ENCODE data around the gene LAMA2.

LAMA2 gene

DNA sequence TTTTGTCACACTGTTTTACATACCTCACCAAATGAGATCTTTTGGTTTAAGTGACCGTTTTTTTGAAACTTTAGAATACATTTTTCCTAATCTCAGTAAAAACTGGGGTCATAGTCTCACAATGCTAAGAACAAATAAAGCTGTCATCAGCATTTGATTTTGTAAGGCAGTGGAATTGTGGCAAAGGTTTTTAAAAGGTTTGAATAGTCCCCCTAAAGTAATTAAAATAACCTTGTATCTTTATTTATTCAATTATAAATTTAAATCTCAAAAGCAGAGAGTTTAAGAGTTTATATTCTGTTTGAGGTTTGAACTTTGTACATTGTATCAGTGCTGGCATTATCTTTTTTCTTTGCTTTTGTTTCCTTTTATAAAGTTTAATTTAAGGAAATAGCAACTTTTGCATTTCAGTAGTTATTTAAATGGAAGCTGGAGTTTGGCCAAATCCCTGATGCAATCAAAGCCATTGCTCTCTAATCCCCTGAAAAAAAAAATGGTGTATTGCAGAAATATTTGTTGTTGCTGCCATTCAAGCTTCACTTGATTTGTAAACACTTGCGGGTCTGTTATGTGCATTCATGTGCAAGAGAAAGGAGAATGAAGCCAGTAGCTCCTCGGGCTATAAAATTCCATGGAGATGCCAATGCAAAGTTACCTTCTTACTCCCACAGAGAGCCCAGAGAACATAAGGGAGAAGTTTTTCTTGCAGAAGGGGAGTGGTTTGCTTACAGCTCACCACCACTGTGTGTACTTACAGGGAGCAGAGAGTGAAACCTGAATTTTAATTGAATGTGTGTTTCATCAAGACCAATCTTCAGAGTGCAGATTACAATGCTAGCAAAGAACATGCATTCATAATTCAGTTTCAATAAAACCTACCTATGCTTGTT lies 435.2 kb downstream of the LAMA2 start:
- peak; percentile 95 for DNase-seq (ENCODE audit: low read depth)

DNA sequence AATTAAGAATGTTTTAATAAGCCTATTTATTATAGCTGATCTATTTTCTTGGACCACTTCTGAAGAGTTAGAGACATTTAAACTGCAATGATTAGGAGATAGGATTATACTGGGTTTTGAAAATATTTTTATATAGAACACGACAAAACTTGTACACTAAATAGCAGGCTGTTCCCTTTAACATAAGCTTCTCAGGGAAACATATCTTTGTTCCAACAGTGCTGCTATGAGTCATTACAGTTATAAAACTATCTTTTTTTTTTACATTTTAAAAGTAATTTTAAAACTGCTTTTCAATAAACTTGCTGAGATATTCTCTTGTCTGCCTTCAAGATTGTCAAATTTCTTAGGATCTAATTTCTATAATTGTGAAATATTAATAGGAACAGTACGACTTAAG lies 438.0 kb downstream of the LAMA2 start:
- no peak for DNase-seq (ENCODE audit: low read depth)

DNA sequence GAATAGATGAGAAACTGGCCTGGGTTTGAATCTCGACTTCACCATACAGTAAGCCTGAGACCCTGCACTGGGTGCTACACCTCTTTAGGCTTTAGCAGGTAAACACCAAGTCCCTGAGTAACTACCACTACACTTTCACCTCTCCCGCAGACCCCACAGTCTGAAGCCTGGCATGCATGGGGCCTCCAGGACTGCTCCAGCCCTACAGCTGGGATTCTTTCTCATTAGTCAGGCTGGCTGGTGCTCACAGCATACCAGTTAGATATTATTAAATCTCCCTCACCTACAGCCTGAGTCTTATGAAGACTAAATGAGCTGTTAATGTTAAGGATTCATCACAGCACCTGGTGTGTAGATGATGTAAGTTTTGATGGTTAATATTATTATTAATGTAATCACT lies 438.4 kb downstream of the LAMA2 start:
- DNase-seq (ENCODE audit: low read depth) = no peak

DNA sequence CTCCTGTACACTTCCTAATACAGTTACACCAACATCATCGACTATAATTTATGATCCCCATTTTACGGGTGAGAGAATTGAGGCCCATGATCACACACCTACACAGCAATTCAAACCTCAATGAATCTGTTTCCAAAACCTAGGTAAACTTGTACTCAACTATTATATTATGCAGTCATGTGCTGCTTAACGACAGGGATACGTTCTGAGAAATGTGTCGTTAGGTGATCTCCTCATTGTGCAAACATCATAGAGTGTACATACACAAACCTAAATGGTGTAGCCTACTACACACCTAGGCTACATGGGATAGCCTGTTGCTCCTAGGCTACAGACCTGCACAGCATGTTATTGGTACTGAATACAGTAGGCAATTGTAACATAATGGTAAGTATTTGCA lies 441.4 kb downstream of the LAMA2 start:
- no peak for DNase-seq (ENCODE audit: low read depth)

DNA sequence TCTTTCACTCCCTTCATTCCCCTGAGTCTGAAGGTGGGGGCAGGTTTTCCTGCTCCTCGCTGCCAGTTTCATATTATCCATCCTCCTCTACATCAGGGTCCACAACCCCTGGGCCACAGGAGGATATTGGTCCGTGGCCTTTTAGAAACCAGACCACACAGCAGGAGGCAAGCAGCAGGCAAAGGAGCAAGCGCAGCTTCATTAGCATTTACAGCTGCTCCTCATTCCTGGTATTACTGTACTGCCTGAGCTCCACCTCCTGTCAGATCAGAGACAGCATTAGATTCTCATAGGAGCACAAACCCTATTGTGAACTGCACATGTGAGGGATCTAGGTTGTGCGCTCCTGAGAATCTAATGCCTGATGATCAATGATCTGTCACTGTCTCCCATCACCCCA lies 446.7 kb downstream of the LAMA2 start:
- no peak for DNase-seq (ENCODE audit: low read depth)

DNA sequence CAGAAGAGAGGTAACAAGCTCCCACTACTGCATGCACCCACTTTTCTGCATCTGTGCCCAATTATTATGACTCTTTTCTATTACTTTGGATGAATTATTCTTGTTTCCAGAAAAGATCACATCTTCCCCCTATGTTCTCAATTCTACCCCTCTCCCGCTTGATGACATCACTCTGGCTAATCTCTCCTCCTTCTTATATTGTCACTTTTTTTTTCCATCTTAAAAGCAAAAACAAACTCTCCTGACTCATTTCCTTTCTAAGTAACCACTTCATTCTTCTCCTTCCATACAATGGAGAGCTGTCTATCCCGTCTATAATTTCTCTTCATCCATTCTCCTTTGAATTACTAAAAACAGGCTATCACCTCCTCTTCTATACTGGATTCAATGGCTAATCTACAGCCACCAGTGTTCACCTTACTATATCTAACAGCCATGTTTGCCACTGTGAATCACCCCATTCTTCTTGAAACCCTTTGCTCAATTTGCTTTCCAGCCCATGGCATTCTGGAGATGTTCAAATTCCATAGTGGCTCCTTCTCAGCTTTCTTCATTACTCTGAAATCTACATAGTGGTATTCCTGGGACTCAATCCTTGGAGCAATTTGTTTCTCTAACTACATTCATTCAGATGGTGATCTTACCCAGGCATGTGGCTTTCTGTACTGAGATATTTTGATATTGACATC lies 448.7 kb downstream of the LAMA2 start:
- no peak for DNase-seq (ENCODE audit: low read depth)

DNA sequence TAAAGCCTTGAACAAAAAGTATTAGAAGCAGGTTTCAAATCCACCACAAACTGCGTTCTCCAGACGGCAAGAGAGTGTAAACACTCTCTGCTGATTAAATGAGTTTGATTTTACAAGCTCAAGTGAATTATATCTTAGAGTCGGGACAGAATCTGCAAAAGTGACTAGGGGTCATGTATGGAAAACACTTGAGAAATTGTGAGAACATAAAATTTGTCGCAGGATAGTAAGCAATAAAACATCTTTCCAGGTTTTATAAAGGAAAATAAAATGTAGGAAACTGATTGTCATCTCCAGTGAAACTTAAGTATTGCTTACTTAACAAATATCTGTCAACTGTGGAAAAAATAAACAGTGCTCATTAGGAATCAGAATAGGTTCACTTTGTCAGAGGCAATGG lies 452.9 kb downstream of the LAMA2 start:
- no peak for DNase-seq (ENCODE audit: low read depth)

DNA sequence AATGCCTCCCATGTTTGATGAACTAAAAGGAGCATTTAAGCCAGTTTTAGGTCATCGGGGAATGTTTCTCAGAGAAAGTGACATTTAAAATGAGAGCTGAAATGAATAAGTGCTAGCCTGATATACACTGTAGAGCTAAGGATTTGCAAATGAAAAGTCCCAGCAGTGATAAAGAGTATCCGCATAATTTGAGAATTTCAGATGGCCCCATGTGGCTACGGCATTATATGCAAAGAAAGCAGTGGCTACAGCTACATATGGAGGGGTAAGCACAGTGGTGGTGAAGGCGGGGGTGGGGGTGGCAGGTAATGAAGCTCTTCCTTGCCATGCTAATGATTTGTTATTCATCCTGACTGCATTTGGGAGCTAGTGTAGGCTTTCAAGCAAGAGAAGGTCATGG lies 455.7 kb downstream of the LAMA2 start:
- no peak for DNase-seq (ENCODE audit: low read depth)

DNA sequence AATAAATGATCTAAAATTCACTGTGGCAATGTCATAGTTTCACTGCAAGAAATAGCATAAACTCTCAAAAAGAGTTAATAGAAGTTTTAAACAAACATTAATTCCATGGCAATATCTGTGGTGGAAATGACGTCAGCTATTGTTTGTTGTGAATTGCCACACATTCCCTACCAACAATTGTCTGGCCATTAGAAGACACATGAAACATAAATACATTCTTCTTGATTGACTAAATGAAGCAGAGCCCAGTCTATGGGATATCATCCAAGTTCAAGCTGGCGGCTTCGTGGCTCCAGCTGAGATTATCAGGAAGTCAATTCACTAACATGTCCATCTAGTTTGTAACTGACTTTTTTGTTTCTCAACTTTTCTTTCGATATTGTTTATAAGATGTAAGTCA lies 458.0 kb downstream of the LAMA2 start:
- DNase-seq (ENCODE audit: low read depth) = peak; percentile 98

DNA sequence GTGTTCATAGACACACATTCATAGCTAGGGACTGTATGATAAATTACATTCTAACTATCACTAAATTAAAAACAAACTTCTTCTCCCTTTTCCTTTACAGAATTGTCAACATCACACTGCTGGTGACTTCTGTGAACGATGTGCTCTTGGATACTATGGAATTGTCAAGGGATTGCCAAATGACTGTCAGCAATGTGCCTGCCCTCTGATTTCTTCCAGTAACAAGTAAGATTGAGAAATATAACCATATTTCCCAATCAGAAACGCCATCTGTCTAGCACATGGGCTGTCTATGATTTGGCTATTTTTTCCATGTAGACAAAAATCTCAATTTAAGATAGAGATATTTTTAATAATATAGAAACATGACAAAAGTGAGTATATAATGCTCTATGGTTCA lies 459.3 kb downstream of the LAMA2 start:
- peak; percentile 95 for DNase-seq (ENCODE audit: low read depth)

DNA sequence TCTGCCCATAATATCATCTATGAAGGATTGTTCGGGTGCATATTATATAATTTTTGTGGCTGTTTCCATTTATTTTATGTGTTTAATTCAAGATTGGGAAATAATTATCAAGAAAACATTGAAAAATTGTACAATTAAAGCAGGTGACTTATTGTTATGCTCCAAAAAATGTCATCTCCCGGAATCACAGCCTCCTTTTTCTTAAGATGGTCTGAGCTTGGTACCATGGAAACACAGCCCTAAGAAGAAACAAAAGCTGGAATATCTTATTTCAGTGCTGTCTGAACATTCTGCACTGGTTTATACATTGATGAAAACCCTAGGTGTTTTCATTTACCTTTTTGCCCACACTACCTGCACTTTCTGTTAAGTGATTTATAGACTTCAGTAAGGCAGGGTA lies 459.9 kb downstream of the LAMA2 start:
- peak; percentile 41 for DNase-seq (ENCODE audit: low read depth)

DNA sequence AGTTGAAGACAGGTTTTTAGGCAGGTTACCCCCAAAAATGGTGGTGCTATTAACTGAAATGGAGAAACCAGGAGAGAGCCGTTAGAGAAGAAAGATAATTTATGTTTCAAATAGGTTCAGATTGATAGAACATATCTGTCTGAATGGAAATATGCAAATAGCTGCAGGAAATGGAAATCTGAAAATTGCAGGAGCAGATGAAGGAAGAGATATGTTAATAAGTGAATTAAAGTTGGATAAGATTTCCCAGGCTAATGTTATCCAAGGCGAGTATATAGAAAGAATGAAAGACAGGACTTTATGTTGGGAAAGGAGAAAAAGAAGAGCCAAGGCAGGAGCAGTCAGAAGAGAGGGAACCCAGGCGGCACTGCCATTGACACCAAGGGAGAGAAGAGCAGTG lies 461.4 kb downstream of the LAMA2 start:
- DNase-seq (ENCODE audit: low read depth) = no peak

DNA sequence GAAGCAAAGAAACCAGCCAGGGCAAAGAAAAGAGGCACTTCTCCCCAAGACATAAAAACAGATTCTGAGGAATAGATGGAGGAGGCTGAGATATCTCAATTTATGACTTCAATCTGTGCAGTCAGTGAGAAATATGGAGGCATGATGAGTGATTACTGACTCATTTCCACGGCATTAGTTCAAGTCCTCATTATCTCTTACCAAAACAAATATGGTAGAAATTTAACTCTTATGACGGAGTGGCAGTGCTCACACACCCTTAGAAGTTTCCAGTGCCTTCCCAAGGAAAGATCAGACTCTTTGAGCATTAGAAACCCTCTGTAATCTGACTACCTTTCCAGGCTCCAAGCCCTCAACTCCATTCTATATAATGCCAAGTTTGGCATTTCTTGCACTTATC lies 463.0 kb downstream of the LAMA2 start:
- no peak for DNase-seq (ENCODE audit: low read depth)

DNA sequence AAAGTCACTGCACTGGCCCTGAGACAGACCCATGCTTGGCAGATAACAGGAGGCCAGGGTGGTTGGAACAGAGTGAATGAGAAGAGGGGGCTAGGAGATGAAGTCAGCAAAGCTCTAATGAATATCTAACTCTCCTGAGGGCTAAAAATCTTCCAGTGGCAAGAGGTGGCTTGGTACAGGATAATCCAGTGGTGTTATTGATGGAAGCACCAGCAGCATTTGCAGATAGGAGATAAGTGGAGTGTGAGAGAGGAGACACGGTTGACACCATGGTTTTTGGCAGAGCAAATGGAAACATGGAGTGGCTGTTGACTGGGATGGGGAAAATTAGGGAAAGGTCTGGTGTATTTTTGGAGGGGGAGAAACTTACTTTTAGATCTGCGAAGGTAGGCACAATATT lies 464.0 kb downstream of the LAMA2 start:
- no peak for DNase-seq (ENCODE audit: low read depth)

DNA sequence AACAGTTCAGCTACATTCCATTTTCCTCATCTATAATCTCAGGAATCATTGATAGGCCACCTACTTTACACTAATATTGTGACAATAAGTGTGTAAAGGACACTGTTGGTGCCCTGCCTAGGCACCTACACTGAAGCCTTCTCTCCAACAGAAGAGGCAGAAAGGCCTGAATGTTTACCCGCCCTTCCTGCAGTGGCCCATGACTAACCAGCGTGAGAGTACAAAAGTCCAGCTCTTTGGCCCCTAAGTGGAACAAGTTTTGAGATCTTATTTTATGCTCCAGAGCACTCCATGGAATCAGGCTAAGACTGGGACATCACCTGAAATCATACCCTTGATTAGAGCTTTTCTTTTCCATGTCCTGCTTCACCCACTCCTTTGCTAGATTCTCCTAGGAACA lies 467.3 kb downstream of the LAMA2 start:
- DNase-seq (ENCODE audit: low read depth) = no peak

DNA sequence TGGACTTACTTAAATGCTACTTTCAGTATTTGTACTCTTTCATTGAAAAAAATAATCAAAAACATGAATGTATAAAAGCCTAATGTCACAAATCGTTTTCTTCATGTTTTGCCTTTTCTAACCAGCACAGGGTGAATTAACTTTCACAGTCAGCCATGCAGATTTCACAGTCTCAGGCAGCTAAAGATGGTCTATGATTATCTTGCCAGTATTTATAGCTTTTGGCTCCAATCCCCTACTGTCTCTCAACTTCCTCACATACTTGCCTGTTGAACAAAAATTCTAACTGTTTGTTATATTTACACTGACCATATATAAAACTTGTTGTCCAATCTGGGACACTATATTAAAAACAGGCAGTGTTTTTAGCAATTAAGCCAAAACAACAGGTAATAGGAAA lies 468.9 kb downstream of the LAMA2 start:
- DNase-seq (ENCODE audit: low read depth) = no peak

DNA sequence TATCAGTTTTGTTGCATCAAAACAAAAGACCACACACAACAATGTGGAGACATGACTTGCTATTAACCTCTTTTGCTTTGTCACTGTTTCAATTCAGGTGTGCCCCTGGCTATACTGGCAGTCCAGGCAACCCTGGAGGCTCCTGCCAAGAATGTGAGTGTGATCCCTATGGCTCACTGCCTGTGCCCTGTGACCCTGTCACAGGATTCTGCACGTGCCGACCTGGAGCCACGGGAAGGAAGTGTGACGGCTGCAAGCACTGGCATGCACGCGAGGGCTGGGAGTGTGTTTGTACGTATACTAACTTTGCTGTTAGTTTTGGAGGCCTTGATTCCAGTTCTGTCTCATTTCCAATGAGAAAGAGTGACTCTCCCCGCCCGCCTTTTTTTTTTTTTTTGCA lies 470.1 kb downstream of the LAMA2 start:
- no peak for DNase-seq (ENCODE audit: low read depth)

DNA sequence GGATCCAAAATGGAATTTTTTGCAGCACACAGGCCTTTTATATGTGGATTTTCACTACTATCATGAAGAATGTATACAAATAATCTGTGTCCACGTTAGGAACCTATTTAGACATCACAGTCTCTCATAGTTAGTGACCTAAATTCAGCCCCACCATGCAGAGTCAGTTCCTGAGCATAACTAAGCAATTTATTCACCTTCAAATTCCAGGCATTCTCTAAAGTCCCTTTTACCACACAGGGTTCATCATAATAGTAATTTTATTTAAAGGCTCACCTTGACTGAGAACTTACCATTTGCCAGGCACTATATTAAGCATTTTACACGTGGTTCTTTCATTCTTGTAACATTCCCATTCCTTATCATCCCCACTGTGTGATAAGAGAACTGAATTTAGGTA lies 473.2 kb downstream of the LAMA2 start:
- DNase-seq (ENCODE audit: low read depth) = no peak

DNA sequence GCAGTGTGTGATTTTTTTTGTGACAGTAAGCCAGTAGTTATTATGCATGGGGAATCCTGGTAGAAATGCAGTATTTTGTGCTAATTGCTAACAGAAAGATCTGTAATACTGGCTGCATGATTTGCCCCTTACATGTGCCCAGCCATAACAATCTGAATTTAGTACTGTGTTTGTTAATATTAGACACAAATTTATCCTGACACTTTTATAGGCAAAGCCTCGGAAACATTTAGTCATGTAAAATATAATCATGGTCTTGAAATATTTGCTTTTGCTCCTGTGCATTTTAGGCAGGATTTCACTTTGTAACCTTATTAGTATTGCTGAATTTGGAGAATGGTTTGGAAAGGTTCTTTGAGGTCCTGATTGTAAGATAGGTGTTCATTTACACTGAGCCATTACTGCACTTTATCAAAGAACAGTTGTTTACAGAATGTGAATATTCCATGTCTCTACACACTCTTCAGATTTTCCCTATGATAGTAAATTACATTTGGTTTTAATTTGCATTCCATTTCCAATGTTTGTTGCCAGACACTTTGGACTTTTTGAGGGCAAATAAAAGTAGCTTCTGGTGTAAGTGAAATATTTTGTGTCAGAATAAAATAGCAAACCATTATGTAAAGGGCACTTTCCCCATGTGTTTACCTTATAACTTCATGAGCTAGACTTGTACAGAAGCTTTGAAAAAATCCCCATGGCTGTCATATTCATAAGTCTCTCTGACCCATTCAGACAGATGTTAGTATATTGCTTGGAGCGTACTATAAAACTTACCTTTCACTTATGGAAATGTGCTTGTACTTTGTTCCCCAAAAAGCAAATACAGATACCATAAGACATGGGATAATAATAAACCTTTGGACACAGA lies 477.1 kb downstream of the LAMA2 start:
- peak; percentile 61 for DNase-seq (ENCODE audit: low read depth)

DNA sequence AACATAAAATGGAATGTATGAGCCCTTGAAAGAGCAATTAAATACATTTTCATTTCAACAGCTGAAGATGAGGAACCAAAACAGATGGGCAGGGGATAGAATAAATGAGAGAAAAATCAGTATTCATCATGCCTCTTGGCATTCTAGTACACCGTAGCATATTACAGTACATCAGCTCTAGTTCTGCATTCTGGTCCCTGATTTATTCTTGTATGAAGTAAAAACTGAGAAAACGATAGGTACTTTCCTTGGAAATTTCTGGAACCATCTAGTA lies 477.7 kb downstream of the LAMA2 start:
- DNase-seq (ENCODE audit: low read depth) = no peak

DNA sequence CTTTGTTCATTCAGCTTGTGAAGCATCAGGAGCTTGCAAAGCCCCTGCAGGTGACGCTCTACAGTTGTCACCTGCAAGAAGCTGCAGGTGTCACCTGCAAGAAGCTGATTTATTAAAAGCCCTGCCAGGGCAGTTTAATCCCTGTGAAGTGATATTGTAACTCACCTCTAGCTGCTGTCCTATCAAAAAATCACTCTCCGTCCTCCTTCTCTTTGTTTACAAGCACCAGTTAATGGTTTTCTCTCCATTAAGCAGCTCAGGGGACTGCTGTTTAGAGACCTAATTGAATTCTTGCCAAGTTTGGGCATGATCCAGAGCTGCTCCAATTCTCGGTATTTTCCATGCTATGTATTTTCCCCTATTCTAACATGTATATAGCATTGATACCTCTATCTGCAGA lies 481.1 kb downstream of the LAMA2 start:
- DNase-seq (ENCODE audit: low read depth) = no peak

DNA sequence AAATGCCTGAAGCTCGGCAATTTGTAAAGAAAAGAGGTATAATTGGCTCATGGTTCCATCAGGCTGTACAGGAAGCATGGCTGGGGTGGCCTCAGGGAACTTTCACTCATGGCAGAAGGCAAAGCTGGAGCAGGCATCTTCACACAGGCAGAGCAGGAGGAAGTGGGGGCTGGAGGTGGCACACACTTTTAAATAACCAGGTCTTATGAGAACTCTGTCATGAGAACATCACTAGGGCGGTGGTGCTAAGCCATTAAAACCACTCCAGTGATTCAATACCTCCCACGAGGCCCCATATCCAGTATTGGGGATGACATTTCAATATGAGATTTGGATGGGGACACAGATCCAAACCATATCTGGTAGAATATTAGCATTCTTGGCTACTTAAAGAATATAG lies 481.8 kb downstream of the LAMA2 start:
- no peak for DNase-seq (ENCODE audit: low read depth)

DNA sequence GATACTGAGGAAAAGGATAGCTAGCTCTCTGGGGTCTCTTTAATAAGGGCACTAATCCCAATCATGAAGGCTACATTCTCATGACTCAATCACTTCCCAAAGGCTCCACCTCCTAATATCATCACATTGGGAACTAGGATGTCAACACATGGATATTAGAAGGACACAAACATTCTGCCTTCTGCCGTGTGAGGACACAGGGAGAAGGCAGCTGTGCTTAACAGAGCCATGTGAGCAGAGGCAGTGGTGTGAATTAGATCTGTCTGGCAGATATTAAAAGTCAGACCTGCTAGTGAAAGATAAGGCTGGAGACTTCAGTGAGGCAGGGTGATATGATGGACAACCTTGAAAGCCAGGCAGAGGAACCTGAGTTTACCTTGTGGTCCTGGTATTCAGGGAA lies 485.1 kb downstream of the LAMA2 start:
- DNase-seq (ENCODE audit: low read depth) = no peak
